Nephron (organoid): ENCODE measurements around the gene GPC3.

Experiments used
- H3K27ac Mint-ChIP-seq, 3 experiments: 2 replicates each; pipeline ENCODE4 v1.8.0; 2020; ENCODE audit warnings: mixed read lengths in 3 of 3, mild to moderate bottlenecking in 2 of 3, moderate library complexity in 1 of 3
- H3K27me3 Mint-ChIP-seq: 2 replicates; pipeline ENCODE4 v1.8.0; 2021; ENCODE audit warnings: low read depth, mild to moderate bottlenecking, moderate library complexity, mixed read lengths
- H3K36me3 Mint-ChIP-seq: 2 replicates; pipeline ENCODE4 v1.8.0; 2020; ENCODE audit warnings: low read depth, mixed read lengths
- H3K4me1 Mint-ChIP-seq: 2 replicates; pipeline ENCODE4 v1.8.0; 2020; ENCODE audit warnings: mixed read lengths
- H3K4me3 Mint-ChIP-seq, 3 experiments: 2 replicates each; pipeline ENCODE4 v1.8.0; 2020; ENCODE audit warnings: mild to moderate bottlenecking in 3 of 3, mixed read lengths in 3 of 3, moderate library complexity in 2 of 3
- H3K9me3 Mint-ChIP-seq: 2 replicates; pipeline ENCODE4 v1.8.0; 2020; ENCODE audit warnings: mixed read lengths
- CTCF ChIP-seq, 3 experiments: fragments of 200-600 bp; sonication (generic); IDR thresholded peaks; one replicate each; pipeline ENCODE4 v1.5.0; 2021; ENCODE audit warnings: antibody characterized with exemption in 3 of 3; ENCODE audit not compliant: unreplicated experiment in 3 of 3

GPC3 gene

DNA sequence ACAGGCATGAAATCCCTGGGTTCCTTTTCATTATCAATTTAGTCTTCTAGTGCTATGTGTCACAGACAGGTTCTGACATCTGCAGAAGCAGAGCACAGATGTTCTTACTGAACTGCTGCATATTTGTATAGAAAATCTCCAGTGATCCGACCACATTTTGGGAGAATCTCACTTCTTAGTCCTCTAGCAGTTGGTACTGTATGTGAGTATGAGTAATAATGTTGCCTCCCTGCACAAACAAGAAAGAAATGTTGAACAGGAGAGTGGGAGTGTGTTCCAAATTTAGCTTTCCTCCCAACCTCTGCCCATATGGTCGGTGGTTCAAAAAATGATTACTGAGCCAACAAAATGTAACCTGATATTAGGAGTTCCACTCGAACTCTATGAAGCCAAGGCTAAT lies 404.8 kb downstream of the GPC3 start:
- no peaks in the 10 kb centered on the region for H3K27me3 Mint-ChIP-seq
- H3K4me3 Mint-ChIP-seq, result peak overlapping the region in 1 of 3 experiments; percentile 8
- peaks cover 12% of the 10 kb centered on the region for H3K36me3 Mint-ChIP-seq
- peaks cover 60% of the 10 kb centered on the region for H3K4me1 Mint-ChIP-seq
- peak overlapping the region; percentile 49 to 63 (median 50) for H3K27ac Mint-ChIP-seq
- no peaks in the 10 kb centered on the region for H3K9me3 Mint-ChIP-seq
- TF ChIP-seq CTCF (IDR thresholded peaks at IDR 0.05; ENCODE audit: unreplicated experiment in 3 of 3), result no peak

GRCh38 chrX:133579631-133580030 lies 405.8 kb downstream of the GPC3 start:
- peaks cover 14% of the 10 kb centered on the region for H3K36me3 Mint-ChIP-seq
- peak overlapping the region; percentile 21 to 63 (median 35) for H3K27ac Mint-ChIP-seq
- no peak overlapping the region for H3K4me3 Mint-ChIP-seq
- H3K9me3 Mint-ChIP-seq, result peaks cover under 1% of the 10 kb centered on the region
- no peak for TF ChIP-seq CTCF (IDR thresholded peaks at IDR 0.05; ENCODE audit: unreplicated experiment in 3 of 3)
- H3K27me3 Mint-ChIP-seq, result no peaks in the 10 kb centered on the region
- H3K4me1 Mint-ChIP-seq, result peaks cover 69% of the 10 kb centered on the region

DNA sequence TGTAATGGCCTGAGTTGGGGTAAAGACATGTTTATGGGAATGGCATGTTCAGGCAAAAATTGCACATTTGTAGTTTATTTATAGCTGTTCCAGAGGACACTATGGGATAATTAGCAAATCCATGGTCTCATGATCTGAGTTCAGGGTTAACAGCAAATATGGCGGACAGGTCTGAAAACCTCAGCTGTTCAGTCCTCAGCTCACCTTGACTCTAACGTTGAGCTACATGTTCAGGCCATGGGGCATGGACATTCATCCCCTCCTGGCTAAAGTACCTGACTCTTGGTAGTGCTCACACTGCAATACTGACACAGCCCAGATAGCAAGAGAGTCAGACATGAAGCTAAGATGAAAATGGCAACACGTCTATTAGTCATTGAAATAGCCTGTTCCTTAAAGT lies 408.5 kb downstream of the GPC3 start:
- no peak for TF ChIP-seq CTCF (IDR thresholded peaks at IDR 0.05; ENCODE audit: unreplicated experiment in 3 of 3)
- Mint-ChIP-seq H3K36me3 (peaks cover 35% of the 10 kb centered on the region), H3K4me1 (peaks cover 60% of the 10 kb centered on the region), H3K4me3 (no peak overlapping the region), H3K9me3 (peaks cover 14% of the 10 kb centered on the region), H3K27me3 (no peaks in the 10 kb centered on the region), H3K27ac (peak overlapping the region in 1 of 3 experiments; percentile 34)

GRCh38 chrX:133575501-133576136 lies 409.8 kb downstream of the GPC3 start:
- TF ChIP-seq CTCF (IDR thresholded peaks at IDR 0.05; ENCODE audit: unreplicated experiment in 3 of 3), result no peak
- H3K36me3 Mint-ChIP-seq, result peaks cover 40% of the 10 kb centered on the region
- H3K9me3 Mint-ChIP-seq, result peaks cover 14% of the 10 kb centered on the region
- H3K4me3 Mint-ChIP-seq, result no peak overlapping the region
- no peaks in the 10 kb centered on the region for H3K27me3 Mint-ChIP-seq
- H3K4me1 Mint-ChIP-seq, result peaks cover 52% of the 10 kb centered on the region
- H3K27ac Mint-ChIP-seq, result peak overlapping the region in 2 of 3 experiments; percentile 17 to 80

DNA sequence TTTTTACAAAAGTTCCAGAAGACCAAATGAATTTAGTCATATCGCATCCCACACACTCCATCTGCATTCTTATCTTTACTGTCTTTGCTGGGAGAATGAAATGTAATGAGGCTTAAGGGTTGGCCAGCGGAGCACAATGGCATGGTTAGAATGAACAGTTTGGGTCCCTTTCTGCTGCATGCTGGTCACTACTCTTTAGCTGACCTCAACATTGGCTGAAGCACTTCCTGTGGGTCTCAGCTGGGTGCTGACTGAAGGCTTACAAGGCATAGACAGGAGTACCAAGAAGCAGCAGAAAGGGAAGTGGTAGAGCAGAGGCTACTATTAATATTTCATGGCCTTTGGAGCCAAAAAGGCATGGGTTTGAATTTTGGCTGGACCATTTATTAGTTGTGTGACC lies 410.7 kb downstream of the GPC3 start:
- peaks cover 40% of the 10 kb centered on the region for H3K36me3 Mint-ChIP-seq
- H3K9me3 Mint-ChIP-seq, result peaks cover 14% of the 10 kb centered on the region
- H3K4me1 Mint-ChIP-seq, result peaks cover 43% of the 10 kb centered on the region
- peak overlapping the region; percentile 67 to 86 (median 80) for H3K27ac Mint-ChIP-seq
- H3K4me3 Mint-ChIP-seq, result no peak overlapping the region
- TF ChIP-seq CTCF (IDR thresholded peaks at IDR 0.05; ENCODE audit: unreplicated experiment in 3 of 3), result no peak
- H3K27me3 Mint-ChIP-seq, result no peaks in the 10 kb centered on the region

- Mint-ChIP-seq H3K9me3 (peaks cover 14% of the 10 kb centered on the region), H3K4me3 (no peak overlapping the region), H3K27ac (no peak overlapping the region), H3K4me1 (peaks cover 24% of the 10 kb centered on the region), H3K36me3 (peaks cover 40% of the 10 kb centered on the region), H3K27me3 (no peaks in the 10 kb centered on the region)
- TF ChIP-seq CTCF (IDR thresholded peaks at IDR 0.05; ENCODE audit: unreplicated experiment in 3 of 3), result no peak
These were observed 414.8 kb downstream of the GPC3 start for GRCh38 chrX:133570549-133570948.
